ENCODE measurements around the gene BCLAF1. TPM values are rescaled to one million over a fixed set of nuclear protein-coding genes. Genes with fewer than 3 reads are reported as not detected.
A peak's percentile ranks its signal among the peaks of the same experiment; 100 is the strongest.

Gene BCLAF1
- total and polyA plus RNA-seq, 2 experiments from 2014 or later: 133 to 151 TPM

GRCh38 chr6:136284909-136285308 lies 4.7 kb downstream of the BCLAF1 start:
- no peaks in the 10 kb centered on the region for H3K9me2 ChIP-seq (ENCODE audit: insufficient read depth)
- H3K27ac ChIP-seq (ENCODE audit: low read depth): no peak overlapping the region; the same call in 1 of the 2 replicates
- Mint-ChIP-seq H3K4me1 (peaks cover 44% of the 10 kb centered on the region), H3K4me3 (peak overlapping the region; percentile 35), H3K36me3 (ENCODE audit: low read depth) (peaks cover 33% of the 10 kb centered on the region; the same call in 2 of the 3 replicates), H3K27me3 (ENCODE audit: insufficient read depth, low read depth, poor library complexity) (peaks cover 13% of the 10 kb centered on the region), H3K9me3 (peaks cover 2% of the 10 kb centered on the region; the same call in 2 of the 3 replicates), H3K27ac (peak overlapping the region; percentile 47)
- no peak for TF ChIP-seq CREB1 (CRISPR knock-in tag; IDR thresholded peaks at IDR 0.05; ENCODE audit: low read depth)
- no peak for TF ChIP-seq ETS1 (IDR thresholded peaks at IDR 0.05)
- TF ChIP-seq ZNF462 (CRISPR knock-in tag; IDR thresholded peaks at IDR 0.05): no peak
- no peak for TF ChIP-seq STAT1 (IDR thresholded peaks at IDR 0.05; ENCODE audit: unreplicated experiment)
- no peak for TF ChIP-seq ZNF331 (CRISPR knock-in tag; IDR thresholded peaks at IDR 0.05; ENCODE audit: low read depth)
- TF ChIP-seq ZNF114 (CRISPR knock-in tag; IDR thresholded peaks at IDR 0.05): no peak
- TF ChIP-seq NANOG (IDR thresholded peaks at IDR 0.05; ENCODE audit: borderline replicate concordance): no peak
- no peak for TF ChIP-seq JUNB (IDR thresholded peaks at IDR 0.05; ENCODE audit: unreplicated experiment)
- TF ChIP-seq EZH2phosphoT487 (IDR thresholded peaks at IDR 0.05; ENCODE audit: unreplicated experiment): no peak
- TF ChIP-seq EZH2 (IDR thresholded peaks at IDR 0.05; ENCODE audit: low read depth, unreplicated experiment): no peak
- no peak for TF ChIP-seq CTCF (conservative IDR thresholded peaks at IDR 0.05; ENCODE audit: low read depth in 2 of 2)
- no peak for TF ChIP-seq POLR2AphosphoS5 (IDR thresholded peaks at IDR 0.05; ENCODE audit: low read depth)
- TF ChIP-seq REST (IDR thresholded peaks at IDR 0.05; ENCODE audit: unreplicated experiment): no peak
- no peak overlapping the region for H2AFZ ChIP-seq
- ATAC-seq (no peak), DNase-seq (ENCODE audit: low spot score) (peak; percentile 15)
- H4K20me1 ChIP-seq (replicated peaks; ENCODE audit: insufficient read depth): peaks cover 84% of the 10 kb centered on the region
- peak overlapping the region; percentile 36 for H3K4me2 ChIP-seq
- H3K4me3 ChIP-seq: peak overlapping the region; percentile 13; the same call in 1 of the 2 replicates
- peaks cover 20% of the 10 kb centered on the region for H3K4me1 ChIP-seq (ENCODE audit: insufficient read depth)
- peaks cover 13% of the 10 kb centered on the region; the same call in 1 of the 2 replicates for H3K36me3 ChIP-seq (ENCODE audit: insufficient read depth)
- peaks cover 96% of the 10 kb centered on the region for H3K79me2 ChIP-seq (replicated peaks; ENCODE audit: insufficient read depth)
- H3K27me3 ChIP-seq (ENCODE audit: insufficient read depth): no peaks in the 10 kb centered on the region
- no peaks in the 10 kb centered on the region for H3F3A ChIP-seq (replicated peaks; ENCODE audit: low read depth)

All from GM23338 (cell line).